Spleen (tissue), 11 donors: ENCODE data around the gene ERMN. TPM values are rescaled to one million over a fixed set of nuclear protein-coding genes. Genes with fewer than 3 reads are reported as not detected.

Experiments
- DNase-seq: peaks from one replicate; pipeline ENCODE4 v3.0.0-alpha.2; 2020
- H3K27ac ChIP-seq, 8 donors: fragments of 200-600 bp; sonication (generic) in 7 of 8; 1 replicate in 4 of 8; 2 replicates in 4 of 8; pipeline versions ENCODE4 v1.5.0 to v1.8.0; 2016 to 2021; ENCODE audit warnings: inconsistent platforms in 4 of 8, mild to moderate bottlenecking in 4 of 8, moderate library complexity in 1 of 8
- H3K27me3 ChIP-seq, 7 donors: fragments of 200-600 bp; sonication (generic) in 6 of 7; replicated peaks in 1 of 7; 1 replicate in 4 of 7; 2 replicates in 3 of 7; pipeline versions ENCODE4 v1.5.0 to v1.8.0; 2016 to 2021; ENCODE audit warnings: inconsistent platforms in 3 of 7, mild to moderate bottlenecking in 1 of 7
- H3K36me3 ChIP-seq, 6 donors: fragments of 200-600 bp; sonication (generic) in 5 of 6; 1 replicate in 4 of 6; 2 replicates in 2 of 6; pipeline versions ENCODE4 v1.5.0 to v1.8.0; 2016 to 2021; ENCODE audit warnings: inconsistent platforms in 2 of 6
- H3K4me1 ChIP-seq, 6 donors: fragments of 200-600 bp; sonication (generic) in 5 of 6; 1 replicate in 3 of 6; 2 replicates in 3 of 6; pipeline versions ENCODE4 v1.5.0 to v1.8.0; 2016 to 2021; ENCODE audit warnings: inconsistent platforms in 3 of 6
- H3K4me3 ChIP-seq, 8 donors: fragments of 200-600 bp; sonication (generic) in 7 of 8; 1 replicate in 4 of 8; 2 replicates in 4 of 8; pipeline versions ENCODE4 v1.5.0 to v1.8.0; 2016 to 2021; ENCODE audit warnings: inconsistent platforms in 4 of 8, mild to moderate bottlenecking in 4 of 8, moderate library complexity in 2 of 8
- H3K9me3 ChIP-seq, 8 donors: fragments of 200-600 bp; sonication (generic) in 7 of 8; 1 replicate in 4 of 8; 2 replicates in 4 of 8; pipeline versions ENCODE4 v1.5.0 to v1.8.0; 2016 to 2021; ENCODE audit warnings: inconsistent platforms in 4 of 8
- POLR2A ChIP-seq, 3 donors: fragments of 450-650 bp; IDR thresholded peaks; one replicate each; pipeline ENCODE4 v1.5.1; 2017; ENCODE audit warnings: antibody characterized with exemption in 3 of 3, mild to moderate bottlenecking in 1 of 3
- POLR2AphosphoS5 ChIP-seq, 3 donors: sonication (generic); formaldehyde crosslinking; IDR thresholded peaks; one replicate each; pipeline ENCODE4 v1.5.1; 2017; ENCODE audit warnings: antibody characterized with exemption in 3 of 3
- WGBS, 5 donors: extraction: QIAGEN DNeasy Blood & Tissue Kit in 3 of 5; methylation state at CpG; one replicate each; pipeline versions ENCODE4 v1.1.5 to v1.1.7; 2013 to 2018; 5-methylcytosine and 5-hydroxymethylcytosine counted together
- intact Hi-C: fragments of 100-400 bp; cut with DNase I; formaldehyde crosslinking; loops from one replicate; pipeline ENCODE4 v1.15.0; 2023; ENCODE audit warnings: low total_unique reads
- polyA plus RNA-seq, 3 donors: library from polyadenylated mRNA; stranded (reverse); fragments of 200-250 nt; gene quantifications; one replicate each; pipeline ENCODE4 v1.2.1, GENCODE V29; 2013
- total RNA-seq, 7 donors: library from RNA; depleted of rRNA in 3 of 7; stranded (reverse); fragments of >200 nt in 3 of 7; fragmentation: NEBNext Ultra II Directional in 4 of 7; extraction: Animal tissue kit (Norgen Biotek cat#: 25700) in 4 of 7; gene quantifications; one replicate each; pipeline versions ENCODE4 v1.1.0 to v1.2.1, GENCODE V29; 2016 to 2021
- TF ChIP-seq, protein P1 (sequence below), 11 experiments: fragments of 200-600 bp in 7 of 11; fragments of 450-650 bp in 4 of 11; sonication (generic) in 4 of 11; IDR thresholded peaks in 8 of 11; conservative IDR thresholded peaks in 3 of 11; 1 replicate in 7 of 11; 2 replicates in 4 of 11; pipeline versions ENCODE4 v1.4.0 to v1.8.0; 2016 to 2021; ENCODE audit warnings: antibody characterized with exemption in 11 of 11, inconsistent platforms in 4 of 11, mild to moderate bottlenecking in 1 of 11
- donor health status: healthy with polysubstance abuse.
- donor health status: DM: no; HTN: no; CAD: no; lungs with moderate emphysema.
- donor health status: DM: no; HTN: no; CAD: no.
- donor health status: Bipolar disorder and iron deficiency.
- donor health status: healthy.
- donor health status: DM: no; HTN: no; CAD: no.
- donor health status: DM: yes; HTN: yes; CAD: no.

The ERMN gene
- total and polyA plus RNA-seq, 10 donors: 1.1 to 10.0 (median 3.2) TPM

GRCh38 chr2:157296490-157296889 lies 29.1 kb downstream of the ERMN start:
- intact Hi-C loops: no loop called here
- 55 to 75% (median 68%) methylated on average over 1 of the region's 1 CpG for WGBS, 5 donors
- no peak for DNase-seq
- no peaks in the 10 kb centered on the region for H3K27me3 ChIP-seq
- no peaks in the 10 kb centered on the region for H3K36me3 ChIP-seq
- H3K9me3 ChIP-seq: no peaks in the 10 kb centered on the region
- H3K27ac ChIP-seq: no peak overlapping the region
- TF ChIP-seq, protein P1, sequence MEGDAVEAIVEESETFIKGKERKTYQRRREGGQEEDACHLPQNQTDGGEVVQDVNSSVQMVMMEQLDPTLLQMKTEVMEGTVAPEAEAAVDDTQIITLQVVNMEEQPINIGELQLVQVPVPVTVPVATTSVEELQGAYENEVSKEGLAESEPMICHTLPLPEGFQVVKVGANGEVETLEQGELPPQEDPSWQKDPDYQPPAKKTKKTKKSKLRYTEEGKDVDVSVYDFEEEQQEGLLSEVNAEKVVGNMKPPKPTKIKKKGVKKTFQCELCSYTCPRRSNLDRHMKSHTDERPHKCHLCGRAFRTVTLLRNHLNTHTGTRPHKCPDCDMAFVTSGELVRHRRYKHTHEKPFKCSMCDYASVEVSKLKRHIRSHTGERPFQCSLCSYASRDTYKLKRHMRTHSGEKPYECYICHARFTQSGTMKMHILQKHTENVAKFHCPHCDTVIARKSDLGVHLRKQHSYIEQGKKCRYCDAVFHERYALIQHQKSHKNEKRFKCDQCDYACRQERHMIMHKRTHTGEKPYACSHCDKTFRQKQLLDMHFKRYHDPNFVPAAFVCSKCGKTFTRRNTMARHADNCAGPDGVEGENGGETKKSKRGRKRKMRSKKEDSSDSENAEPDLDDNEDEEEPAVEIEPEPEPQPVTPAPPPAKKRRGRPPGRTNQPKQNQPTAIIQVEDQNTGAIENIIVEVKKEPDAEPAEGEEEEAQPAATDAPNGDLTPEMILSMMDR (IDR thresholded peaks at IDR 0.05 in 8 of 11, conservative IDR thresholded peaks at IDR 0.05 in 3 of 11): no peak
- no peak for TF ChIP-seq POLR2A (IDR thresholded peaks at IDR 0.05)
- TF ChIP-seq POLR2AphosphoS5 (IDR thresholded peaks at IDR 0.05): no peak
- no peak overlapping the region for H3K4me3 ChIP-seq
- no peaks in the 10 kb centered on the region for H3K4me1 ChIP-seq

DNA sequence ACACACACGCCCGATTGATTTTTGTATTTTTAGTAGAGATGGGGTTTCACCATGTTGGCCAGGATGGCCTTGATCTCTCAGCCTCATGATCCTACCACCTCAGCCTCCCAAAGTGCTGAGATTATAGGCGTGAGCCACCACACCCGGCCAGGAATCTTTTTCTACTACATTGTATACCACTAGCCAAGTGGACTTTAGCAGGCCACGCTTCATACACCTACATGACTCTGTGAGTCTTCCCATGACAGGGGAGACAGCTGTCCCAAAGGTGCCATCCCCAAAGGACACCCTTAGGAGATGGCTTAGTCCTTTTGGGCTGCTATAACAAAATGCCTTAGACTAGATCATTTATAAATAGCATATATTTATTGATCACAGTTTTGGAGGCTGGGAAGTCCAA lies 32.8 kb downstream of the ERMN start:
- WGBS, 5 donors: 85 to 98% (median 91%) methylated on average over 5 of the region's 5 CpGs
- Histone ChIP-seq H3K4me3 (no peak overlapping the region), H3K36me3 (no peaks in the 10 kb centered on the region), H3K4me1 (no peaks in the 10 kb centered on the region), H3K9me3 (no peaks in the 10 kb centered on the region), H3K27ac (no peak overlapping the region), H3K27me3 (no peaks in the 10 kb centered on the region)
- TF ChIP-seq POLR2AphosphoS5 (IDR thresholded peaks at IDR 0.05): no peak
- TF ChIP-seq POLR2A (IDR thresholded peaks at IDR 0.05): no peak
- TF ChIP-seq, protein P1 (IDR thresholded peaks at IDR 0.05 in 8 of 11, conservative IDR thresholded peaks at IDR 0.05 in 3 of 11): no peak
- DNase-seq: no peak
- intact Hi-C loops: no loop called here

DNA sequence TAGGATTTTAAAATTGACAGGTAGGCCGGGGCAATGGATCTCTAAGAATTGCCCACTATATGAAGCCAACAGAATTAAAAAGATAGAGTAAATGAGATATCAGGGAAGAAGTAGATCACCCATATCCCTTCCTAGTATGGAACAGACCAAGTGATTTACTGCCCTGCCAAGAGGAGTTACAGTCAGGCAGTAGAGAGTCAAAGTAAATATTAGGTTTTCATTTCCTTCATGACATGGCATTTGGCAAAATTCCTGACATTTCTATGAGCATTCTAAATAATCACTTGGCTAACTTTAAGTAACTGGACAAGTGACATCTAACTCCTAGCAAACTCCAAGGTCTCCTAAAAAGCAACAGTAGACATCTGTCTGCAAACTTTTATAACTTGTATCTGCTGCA lies 34.6 kb downstream of the ERMN start:
- TF ChIP-seq, protein P1 (IDR thresholded peaks at IDR 0.05 in 8 of 11, conservative IDR thresholded peaks at IDR 0.05 in 3 of 11): no peak
- TF ChIP-seq POLR2A (IDR thresholded peaks at IDR 0.05) (no peak), POLR2AphosphoS5 (IDR thresholded peaks at IDR 0.05) (no peak)
- Histone ChIP-seq H3K4me3 (no peak overlapping the region), H3K4me1 (no peaks in the 10 kb centered on the region), H3K27me3 (no peaks in the 10 kb centered on the region), H3K36me3 (no peaks in the 10 kb centered on the region), H3K27ac (no peak overlapping the region), H3K9me3 (no peaks in the 10 kb centered on the region)
- intact Hi-C loops: no loop called here
- no peak for DNase-seq
- 85 to 90% (median 86%) methylated on average over 1 of the region's 1 CpG for WGBS, 5 donors

DNA sequence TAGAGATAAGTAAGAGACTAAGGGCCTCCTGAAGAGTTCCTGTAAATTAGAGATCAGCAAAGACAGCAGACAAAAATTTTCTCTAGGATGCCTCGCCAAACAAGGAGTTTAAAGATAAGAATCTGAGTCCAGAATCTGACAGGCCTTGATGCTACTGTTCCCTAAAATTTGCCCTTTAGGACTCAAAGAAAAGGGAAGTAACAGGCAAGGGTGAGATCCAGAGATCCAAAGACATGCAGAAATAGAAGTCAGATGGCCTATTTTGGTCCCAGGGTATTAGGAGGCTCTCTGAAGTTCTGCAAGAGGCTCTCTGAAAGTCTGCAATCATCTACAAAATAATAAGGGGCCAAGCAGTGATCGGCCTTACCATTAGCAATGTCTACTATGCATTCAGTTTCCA lies 35.1 kb downstream of the ERMN start:
- TF ChIP-seq POLR2A (IDR thresholded peaks at IDR 0.05): no peak
- TF ChIP-seq, protein P1 (IDR thresholded peaks at IDR 0.05 in 8 of 11, conservative IDR thresholded peaks at IDR 0.05 in 3 of 11): no peak
- TF ChIP-seq POLR2AphosphoS5 (IDR thresholded peaks at IDR 0.05): no peak
- 80 to 92% (median 85%) methylated on average over 2 of the region's 2 CpGs for WGBS, 5 donors
- Histone ChIP-seq H3K27me3 (no peaks in the 10 kb centered on the region), H3K36me3 (no peaks in the 10 kb centered on the region), H3K27ac (no peak overlapping the region), H3K9me3 (no peaks in the 10 kb centered on the region), H3K4me3 (no peak overlapping the region), H3K4me1 (no peaks in the 10 kb centered on the region)
- DNase-seq: no peak
- intact Hi-C loops: no loop called here
